H1 (cell line): Measurements from ENCODE around the gene CELF4. TPM values are rescaled to one million over a fixed set of nuclear protein-coding genes. Genes with fewer than 3 reads are reported as not detected.

Experiments used
- CTCF ChIA-PET: fragments of 300-600 bp; sonication (Branson Sonifier 250); formaldehyde crosslinking; loops from one replicate; lab custom pipeline; 2021; ENCODE audit not compliant: partially characterized antibody; lab: Charles Lee
- POLR2A ChIA-PET: fragments of 300-600 bp; sonication (Branson Sonifier 250); formaldehyde crosslinking; loops from one replicate; lab custom pipeline; 2021; ENCODE audit warnings: inconsistent platforms; ENCODE audit not compliant: partially characterized antibody; lab: Charles Lee
- DNase-seq, 2 experiments: peaks; one replicate each; pipeline versions ENCODE4 v3.0.0 to v3.0.0-alpha.2; 2010 to 2022; ENCODE audit warnings: low spot score in 2 of 2, low read depth in 1 of 2, mixed read lengths in 1 of 2
- FAIRE-seq: peaks from 2 replicates; lab custom pipeline; 2011; peaks lifted over from hg19 to GRCh38; lab: Jason Lieb, UNC
- H2AFZ ChIP-seq: 2 replicates; pipeline ENCODE4 v1.8.1; 2012; ENCODE audit warnings: low read length, inconsistent platforms
- H2AK5ac ChIP-seq: 2 replicates; pipeline ENCODE4 v1.6.1; 2013; ENCODE audit warnings: low read depth, low read length
- H2BK120ac ChIP-seq: replicated peaks from 2 replicates; pipeline ENCODE3; 2013; ENCODE audit warnings: low read depth, low read length, inconsistent platforms
- H2BK12ac ChIP-seq: 2 replicates; pipeline ENCODE4 v1.6.1; 2013; ENCODE audit warnings: low read depth, low read length
- H2BK15ac ChIP-seq: 2 replicates; pipeline ENCODE4 v1.6.1; 2013; ENCODE audit warnings: low read length
- H2BK20ac ChIP-seq: 2 replicates; pipeline ENCODE4 v1.6.1; 2013; ENCODE audit warnings: low read length
- H2BK5ac ChIP-seq: 2 replicates; pipeline ENCODE4 v1.6.1; 2013; ENCODE audit warnings: low read depth, low read length
- H3K14ac ChIP-seq: 2 replicates; pipeline ENCODE4 v1.6.1; 2013; ENCODE audit warnings: inconsistent platforms; ENCODE audit not compliant: insufficient read length
- H3K18ac ChIP-seq: 2 replicates; pipeline ENCODE4 v1.6.1; 2013; ENCODE audit warnings: low read length; ENCODE audit errors: extremely low read depth
- H3K23ac ChIP-seq: 2 replicates; pipeline ENCODE4 v1.6.1; 2013; ENCODE audit warnings: inconsistent platforms; ENCODE audit not compliant: insufficient read length
- H3K23me2 ChIP-seq: 2 replicates; pipeline ENCODE4 v1.6.1; 2013; ENCODE audit warnings: low read depth, low read length
- H3K27ac ChIP-seq: 2 replicates; pipeline ENCODE4 v1.6.1; 2011; ENCODE audit warnings: low read depth, low read length, inconsistent platforms
- H3K27me3 ChIP-seq, 4 experiments: replicated peaks in 1 of 4; 1 replicate in 1 of 4; 2 replicates in 3 of 4; pipeline versions ENCODE4 v1.6.1 to v1.8.1; 2011 to 2013; ENCODE audit warnings: low read length in 3 of 4, mild to moderate bottlenecking in 3 of 4, inconsistent platforms in 2 of 4, mixed read lengths in 2 of 4, moderate library complexity in 1 of 4; ENCODE audit not compliant: control insufficient read depth in 3 of 4, insufficient read depth in 3 of 4; ENCODE audit errors: extremely low read depth in 1 of 4
- H3K36me3 ChIP-seq, 4 experiments: 2 replicates each; pipeline versions ENCODE4 v1.6.1 to v1.8.1; 2011 to 2013; ENCODE audit warnings: mild to moderate bottlenecking in 4 of 4, low read length in 3 of 4, moderate library complexity in 2 of 4, control low read depth in 1 of 4, inconsistent platforms in 1 of 4; ENCODE audit not compliant: insufficient read depth in 4 of 4, control insufficient read depth in 2 of 4
- H3K4ac ChIP-seq: replicated peaks from 2 replicates; pipeline ENCODE3; 2013; ENCODE audit warnings: low read length, low read depth, mixed read lengths, inconsistent platforms; ENCODE audit not compliant: insufficient read length
- H3K4me1 ChIP-seq, 4 experiments: replicated peaks in 1 of 4; 1 replicate in 1 of 4; 2 replicates in 3 of 4; pipeline versions ENCODE4 v1.6.1 to v1.8.1; 2011 to 2013; ENCODE audit warnings: low read length in 3 of 4, inconsistent platforms in 2 of 4, mixed read lengths in 1 of 4; ENCODE audit not compliant: insufficient read depth in 4 of 4, control insufficient read depth in 3 of 4
- H3K4me2 ChIP-seq, 2 experiments: 2 replicates each; pipeline versions ENCODE4 v1.6.1 to v1.8.1; 2011 to 2013; ENCODE audit warnings: low read depth in 2 of 2, low read length in 2 of 2, control low read depth in 1 of 2, inconsistent platforms in 1 of 2, mild to moderate bottlenecking in 1 of 2; ENCODE audit not compliant: insufficient read depth in 1 of 2
- H3K4me3 ChIP-seq, 4 experiments: fragments of 200-600, 300-600 bp in 1 of 4; sonication (generic), shearing (Covaris generic), sonication (Bioruptor Twin) in 1 of 4; 2 replicates each; pipeline versions ENCODE4 v1.5.1 to v1.8.1; 2011 to 2016; ENCODE audit warnings: low read length in 4 of 4, low read depth in 3 of 4, control low read depth in 2 of 4, inconsistent platforms in 2 of 4, mild to moderate bottlenecking in 2 of 4, mixed read lengths in 1 of 4, moderate library complexity in 1 of 4; ENCODE audit not compliant: insufficient read depth in 2 of 4; ENCODE audit errors: extremely low read depth in 1 of 4
- H3K56ac ChIP-seq: replicated peaks from 2 replicates; pipeline ENCODE3; 2013; ENCODE audit warnings: low read depth, mild to moderate bottlenecking, mixed read lengths, low read length, inconsistent platforms; ENCODE audit not compliant: insufficient read length
- H3K79me1 ChIP-seq: 2 replicates; pipeline ENCODE4 v1.6.1; 2013; ENCODE audit warnings: low read depth, low read length, control low read depth
- H3K79me2 ChIP-seq, 2 experiments: 2 replicates each; pipeline versions ENCODE4 v1.6.1 to v1.8.1; 2012 to 2013; ENCODE audit warnings: low read length in 2 of 2, mild to moderate bottlenecking in 2 of 2, inconsistent platforms in 1 of 2; ENCODE audit not compliant: insufficient read depth in 2 of 2, control insufficient read depth in 1 of 2
- H3K9ac ChIP-seq, 4 experiments: replicated peaks in 1 of 4; 1 replicate in 1 of 4; 2 replicates in 3 of 4; pipeline versions ENCODE4 v1.6.1 to v1.8.1; 2011 to 2013; ENCODE audit warnings: low read depth in 3 of 4, low read length in 3 of 4, control low read depth in 2 of 4, mild to moderate bottlenecking in 2 of 4, moderate library complexity in 2 of 4, inconsistent platforms in 1 of 4; ENCODE audit errors: extremely low read depth in 1 of 4
- H3K9me3 ChIP-seq, 2 experiments: 2 replicates each; pipeline versions ENCODE4 v1.6.1 to v1.8.1; 2012 to 2013; ENCODE audit warnings: mild to moderate bottlenecking in 2 of 2, moderate library complexity in 2 of 2, control low read depth in 1 of 2, inconsistent platforms in 1 of 2, low read depth in 1 of 2, low read length in 1 of 2, mixed read lengths in 1 of 2; ENCODE audit not compliant: insufficient read depth in 2 of 2
- H4K20me1 ChIP-seq, 2 experiments: replicated peaks in 1 of 2; 2 replicates each; pipeline versions ENCODE3 to v1.8.1; 2011 to 2013; ENCODE audit warnings: inconsistent platforms in 2 of 2, low read length in 2 of 2, mild to moderate bottlenecking in 1 of 2; ENCODE audit not compliant: insufficient read depth in 2 of 2, control insufficient read depth in 1 of 2
- H4K5ac ChIP-seq: 2 replicates; pipeline ENCODE4 v1.6.1; 2013; ENCODE audit warnings: low read length, low read depth, mixed read lengths, inconsistent platforms; ENCODE audit not compliant: insufficient read length
- H4K8ac ChIP-seq: 2 replicates; pipeline ENCODE4 v1.8.0; 2013; ENCODE audit warnings: mild to moderate bottlenecking, moderate library complexity, low read length, inconsistent platforms; ENCODE audit not compliant: insufficient read depth; ENCODE audit errors: extremely low read depth
- H4K91ac ChIP-seq: replicated peaks from 2 replicates; pipeline ENCODE3; 2013; ENCODE audit warnings: low read length, mixed read lengths, inconsistent platforms; ENCODE audit not compliant: insufficient read length
- BRCA1 ChIP-seq: IDR thresholded peaks from 2 replicates; pipeline ENCODE4 v1.6.1; 2012; ENCODE audit warnings: low read depth, low read length, improper control_type of control experiment
- CEBPB ChIP-seq: IDR thresholded peaks from 2 replicates; pipeline ENCODE4 v1.6.1; 2012; ENCODE audit warnings: low read depth, low read length
- CREB1 ChIP-seq: IDR thresholded peaks from 2 replicates; pipeline ENCODE4 v1.6.1; 2012; ENCODE audit warnings: inconsistent platforms
- EZH2 ChIP-seq: fragments of 200-600 bp; sonication (generic); IDR thresholded peaks from 2 replicates; pipeline ENCODE4 v1.7.1; 2012; ENCODE audit warnings: low read depth, mild to moderate bottlenecking, moderate library complexity, low read length, inconsistent platforms; ENCODE audit not compliant: severe bottlenecking
- GABPA ChIP-seq: IDR thresholded peaks from 2 replicates; pipeline ENCODE4 v1.6.1; 2011; ENCODE audit warnings: mild to moderate bottlenecking, low read length, moderate library complexity, borderline replicate concordance; ENCODE audit not compliant: insufficient read depth
- HDAC6 ChIP-seq: IDR thresholded peaks from one replicate; pipeline ENCODE4 v1.7.1; 2012; ENCODE audit warnings: low read depth, mild to moderate bottlenecking, inconsistent platforms, low read length, moderate library complexity
- JUN ChIP-seq: IDR thresholded peaks from 2 replicates; pipeline ENCODE4 v1.6.1; 2011; ENCODE audit warnings: low read depth, mild to moderate bottlenecking, improper control_type of control experiment, low read length
- KDM1A ChIP-seq: fragments of 200-600, 300-600 bp; sonication (generic); IDR thresholded peaks from 2 replicates; pipeline ENCODE4 v1.7.1; 2016; ENCODE audit warnings: mild to moderate bottlenecking, low read length, borderline replicate concordance
- KDM5A ChIP-seq: fragments of 200-600 bp; IDR thresholded peaks from 2 replicates; pipeline ENCODE4 v1.7.1; 2012; ENCODE audit warnings: mild to moderate bottlenecking, low read length, inconsistent platforms, mixed read lengths
- MAX ChIP-seq: IDR thresholded peaks from 2 replicates; pipeline ENCODE4 v1.6.1; 2012; ENCODE audit warnings: inconsistent platforms
- SP1 ChIP-seq: IDR thresholded peaks from 2 replicates; pipeline ENCODE4 v1.6.1; 2011; ENCODE audit warnings: low read depth, low read length
- SUZ12 ChIP-seq: fragments of 200-600 bp; sonication (generic); IDR thresholded peaks from 2 replicates; pipeline ENCODE4 v1.6.1; 2012; ENCODE audit warnings: mild to moderate bottlenecking, inconsistent platforms, low read length, moderate library complexity, mixed read lengths
- TAF1 ChIP-seq: IDR thresholded peaks from 2 replicates; pipeline ENCODE4 v1.6.1; 2011; ENCODE audit warnings: mild to moderate bottlenecking, low read depth, low read length
- TBP ChIP-seq: IDR thresholded peaks from 2 replicates; pipeline ENCODE4 v1.6.1; 2011; ENCODE audit warnings: low read depth, low read length, improper control_type of control experiment
- TEAD4 ChIP-seq: IDR thresholded peaks from 2 replicates; pipeline ENCODE4 v1.6.1; 2012; ENCODE audit warnings: low read depth, low read length, inconsistent platforms, mixed read lengths
- YY1 ChIP-seq: IDR thresholded peaks from 2 replicates; pipeline ENCODE4 v1.6.1; 2011; ENCODE audit warnings: low read depth, mild to moderate bottlenecking, low read length
- WGBS, 2 experiments: shearing (Covaris generic) in 1 of 2; methylation state at CpG; one replicate each; pipeline versions ENCODE4 v1.1.6 to v1.1.7; 2013 to 2015; ENCODE audit warnings: low lambda C conversion rate in 2 of 2, mixed read lengths in 2 of 2, inconsistent platforms in 1 of 2, low coverage in 1 of 2, missing lambda C conversion rate in 1 of 2; ENCODE audit not compliant: insufficient replicate concordance in 2 of 2, insufficient coverage in 1 of 2, insufficient read length in 1 of 2; ENCODE audit errors: extremely low coverage in 1 of 2, missing lambda C conversion rate in 1 of 2; 5-methylcytosine and 5-hydroxymethylcytosine counted together
- polyA plus RNA-seq, 7 experiments: library from polyadenylated mRNA; depleted of rRNA in 3 of 7; stranded (reverse) in 5 of 7; unstranded in 2 of 7; fragments of >200 nt in 5 of 7; fragments of 200-250 nt in 2 of 7; gene quantifications; 1 replicate in 5 of 7; 2 replicates in 1 of 7; 4 replicates in 1 of 7; pipeline versions ENCODE4 v1.2.1 to v1.2.3, GENCODE V29; 2011 to 2013; ENCODE audit warnings: missing spikeins in 2 of 7, mixed read lengths in 2 of 7
- total RNA-seq: library from RNA; stranded (reverse); fragmentation: NEBNext Ultra II Directional; extraction: Animal tissue kit (Norgen Biotek cat#: 25700); gene quantifications from 2 replicates; pipeline ENCODE4 v1.2.1, GENCODE V29; 2021

CELF4 gene
- total and polyA plus RNA-seq, 2 of the 8 experiments (the other 6 are each of a cell fraction or from before 2014, with no cell fraction given) = 1.6 to 3.4 TPM

- H2BK20ac ChIP-seq = no peak overlapping the region
- H2BK120ac ChIP-seq = no peak overlapping the region
- no peak for DNase-seq
- H3K36me3 ChIP-seq = no peaks in the 10 kb centered on the region
- POLR2A ChIA-PET = interaction anchor here (1.1 kb wide), 1 partner anchor 11 kb away, joined by 3 read pairs; no protein-coding TSS in a partner anchor
- H2BK15ac ChIP-seq = no peak overlapping the region
- 67% methylated on average over 8 of the region's 8 CpGs; no CpG with 5 or more reads in 1 of the 2 experiments for WGBS, 2 experiments
- H4K8ac ChIP-seq = no peak overlapping the region
- H3K23me2 ChIP-seq = 0 out of 2 replicates have a peak, but pooled peaks cover 2% of the 10 kb centered on the region
- H3K4ac ChIP-seq = no peak overlapping the region
- no peak overlapping the region for H2AK5ac ChIP-seq
- no peak overlapping the region for H3K14ac ChIP-seq
- no peak overlapping the region; a peak in 1 of 4 replicates for H3K4me2 ChIP-seq
- peaks cover 0 to 3% (median 0%) of the 10 kb centered on the region in 4 experiments; a peak in 1 of 7 replicates for H3K27me3 ChIP-seq
- H3K56ac ChIP-seq = no peak overlapping the region
- no peak overlapping the region for H2BK5ac ChIP-seq
- no peaks in the 10 kb centered on the region for H3K9me3 ChIP-seq
- H3K4me3 ChIP-seq = no peak overlapping the region
- no peak overlapping the region for H3K27ac ChIP-seq
- H2BK12ac ChIP-seq = no peak overlapping the region
- H3K4me1 ChIP-seq = peaks cover 0 to 10% (median 5%) of the 10 kb centered on the region in 4 experiments; a peak in 5 of 7 replicates
- FAIRE-seq = no peak
- H4K20me1 ChIP-seq = no peaks in the 10 kb centered on the region
- no peak overlapping the region for H2AFZ ChIP-seq
- no peak overlapping the region for H4K5ac ChIP-seq
- no peak overlapping the region for H3K9ac ChIP-seq
- no peaks in the 10 kb centered on the region for H3K79me1 ChIP-seq
- no peak overlapping the region for H4K91ac ChIP-seq
- no peaks in the 10 kb centered on the region for H3K79me2 ChIP-seq
- CTCF ChIA-PET = interaction anchor here (1.1 to 2.1 kb wide), 5 partner anchors 8 to 67 kb away, joined by 3 to 8 read pairs (median 4); no protein-coding TSS in a partner anchor
- no peak overlapping the region for H3K18ac ChIP-seq
- no peak overlapping the region for H3K23ac ChIP-seq
- TF ChIP-seq GABPA (no peak), CREB1 (no peak), MAX (no peak), EZH2 (no peak), CEBPB (no peak), YY1 (no peak), SUZ12 (no peak), KDM1A (no peak), JUN (no peak), HDAC6 (no peak), SP1 (no peak), BRCA1 (no peak), TEAD4 (no peak), TBP (no peak), KDM5A (no peak), TAF1 (no peak)
Observed at GRCh38 chr18:37409878-37410277, 155.7 kb downstream of the CELF4 start.
